ENCODE measurements around the gene HBE1.

Gene HBE1

DNA sequence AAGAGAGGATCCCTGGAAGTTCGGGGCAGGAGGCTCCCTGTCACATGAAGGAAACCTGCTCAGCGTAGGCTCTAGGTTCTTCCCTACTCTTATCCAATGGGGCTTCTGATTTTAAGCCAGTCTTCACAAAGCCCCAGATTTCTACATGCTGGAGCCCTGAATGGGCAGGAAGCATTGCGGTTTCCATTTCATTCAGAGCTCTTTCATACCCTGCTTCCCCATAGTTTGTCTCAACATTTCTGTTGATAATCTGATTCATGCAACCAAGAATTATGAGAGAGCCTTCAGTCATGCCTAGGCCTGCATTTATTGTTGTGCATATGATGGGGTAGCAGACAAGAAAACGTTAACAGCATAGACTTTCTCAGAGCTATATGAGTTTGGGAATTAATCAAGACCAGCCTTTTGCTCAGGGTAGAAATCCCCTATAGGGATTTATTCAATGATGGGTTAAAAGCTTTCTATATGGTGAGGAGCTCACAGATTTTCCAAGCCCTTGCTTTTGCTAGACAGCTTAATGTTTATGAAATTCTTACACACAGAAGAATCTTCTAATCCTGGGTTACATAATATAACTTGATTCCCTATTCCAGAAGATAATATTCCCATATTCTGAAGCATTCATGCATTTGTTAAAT is 16.1 kb upstream of the HBE1 start (continued):
- TF ChIP-seq TOX (CRISPR knock-in tag; IDR thresholded peaks at IDR 0.05; ENCODE audit: borderline replicate concordance), result no peak
- no peak for TF ChIP-seq RARB (CRISPR knock-in tag; IDR thresholded peaks at IDR 0.05)
- no peak for TF ChIP-seq ZNF70 (CRISPR knock-in tag; IDR thresholded peaks at IDR 0.05)
- no peak for TF ChIP-seq SNAI2 (CRISPR knock-in tag; IDR thresholded peaks at IDR 0.05)
- no peak for TF ChIP-seq ISL1 (CRISPR knock-in tag; IDR thresholded peaks at IDR 0.05)
- no peak for TF ChIP-seq ARNTL (CRISPR knock-in tag; IDR thresholded peaks at IDR 0.05; ENCODE audit: borderline replicate concordance, low read depth)
- no peak for TF ChIP-seq OSR1 (CRISPR knock-in tag; IDR thresholded peaks at IDR 0.05)
- TF ChIP-seq, protein P1, sequence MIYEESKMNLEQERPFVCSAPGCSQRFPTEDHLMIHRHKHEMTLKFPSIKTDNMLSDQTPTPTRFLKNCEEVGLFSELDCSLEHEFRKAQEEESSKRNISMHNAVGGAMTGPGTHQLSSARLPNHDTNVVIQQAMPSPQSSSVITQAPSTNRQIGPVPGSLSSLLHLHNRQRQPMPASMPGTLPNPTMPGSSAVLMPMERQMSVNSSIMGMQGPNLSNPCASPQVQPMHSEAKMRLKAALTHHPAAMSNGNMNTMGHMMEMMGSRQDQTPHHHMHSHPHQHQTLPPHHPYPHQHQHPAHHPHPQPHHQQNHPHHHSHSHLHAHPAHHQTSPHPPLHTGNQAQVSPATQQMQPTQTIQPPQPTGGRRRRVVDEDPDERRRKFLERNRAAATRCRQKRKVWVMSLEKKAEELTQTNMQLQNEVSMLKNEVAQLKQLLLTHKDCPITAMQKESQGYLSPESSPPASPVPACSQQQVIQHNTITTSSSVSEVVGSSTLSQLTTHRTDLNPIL (CRISPR knock-in tag; IDR thresholded peaks at IDR 0.05; ENCODE audit: low read depth), result no peak

DNA sequence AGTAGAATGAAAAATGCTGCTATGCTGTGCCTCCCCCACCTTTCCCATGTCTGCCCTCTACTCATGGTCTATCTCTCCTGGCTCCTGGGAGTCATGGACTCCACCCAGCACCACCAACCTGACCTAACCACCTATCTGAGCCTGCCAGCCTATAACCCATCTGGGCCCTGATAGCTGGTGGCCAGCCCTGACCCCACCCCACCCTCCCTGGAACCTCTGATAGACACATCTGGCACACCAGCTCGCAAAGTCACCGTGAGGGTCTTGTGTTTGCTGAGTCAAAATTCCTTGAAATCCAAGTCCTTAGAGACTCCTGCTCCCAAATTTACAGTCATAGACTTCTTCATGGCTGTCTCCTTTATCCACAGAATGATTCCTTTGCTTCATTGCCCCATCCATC is 14.9 kb upstream of the HBE1 start:
- ATAC-seq, result no peak
- TF ChIP-seq ZC3H10 (CRISPR knock-in tag; IDR thresholded peaks at IDR 0.05), result no peak
- no peak for TF ChIP-seq ZNF565 (CRISPR knock-in tag; conservative IDR thresholded peaks at IDR 0.05; ENCODE audit: low read depth)
- TF ChIP-seq, protein P1 (CRISPR knock-in tag; IDR thresholded peaks at IDR 0.05; ENCODE audit: low read depth), result no peak
- no peak for TF ChIP-seq PPARA (CRISPR knock-in tag; IDR thresholded peaks at IDR 0.05; ENCODE audit: borderline replicate concordance)
- no peak for TF ChIP-seq OSR1 (CRISPR knock-in tag; IDR thresholded peaks at IDR 0.05)
- TF ChIP-seq, protein P2, sequence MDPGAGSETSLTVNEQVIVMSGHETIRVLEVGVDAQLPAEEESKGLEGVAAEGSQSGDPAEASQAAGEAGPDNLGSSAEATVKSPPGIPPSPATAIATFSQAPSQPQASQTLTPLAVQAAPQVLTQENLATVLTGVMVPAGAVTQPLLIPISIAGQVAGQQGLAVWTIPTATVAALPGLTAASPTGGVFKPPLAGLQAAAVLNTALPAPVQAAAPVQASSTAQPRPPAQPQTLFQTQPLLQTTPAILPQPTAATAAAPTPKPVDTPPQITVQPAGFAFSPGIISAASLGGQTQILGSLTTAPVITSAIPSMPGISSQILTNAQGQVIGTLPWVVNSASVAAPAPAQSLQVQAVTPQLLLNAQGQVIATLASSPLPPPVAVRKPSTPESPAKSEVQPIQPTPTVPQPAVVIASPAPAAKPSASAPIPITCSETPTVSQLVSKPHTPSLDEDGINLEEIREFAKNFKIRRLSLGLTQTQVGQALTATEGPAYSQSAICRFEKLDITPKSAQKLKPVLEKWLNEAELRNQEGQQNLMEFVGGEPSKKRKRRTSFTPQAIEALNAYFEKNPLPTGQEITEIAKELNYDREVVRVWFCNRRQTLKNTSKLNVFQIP (CRISPR knock-in tag; IDR thresholded peaks at IDR 0.05; ENCODE audit: borderline replicate concordance, low read depth), result no peak
- TF ChIP-seq ZNF70 (CRISPR knock-in tag; IDR thresholded peaks at IDR 0.05), result no peak

DNA sequence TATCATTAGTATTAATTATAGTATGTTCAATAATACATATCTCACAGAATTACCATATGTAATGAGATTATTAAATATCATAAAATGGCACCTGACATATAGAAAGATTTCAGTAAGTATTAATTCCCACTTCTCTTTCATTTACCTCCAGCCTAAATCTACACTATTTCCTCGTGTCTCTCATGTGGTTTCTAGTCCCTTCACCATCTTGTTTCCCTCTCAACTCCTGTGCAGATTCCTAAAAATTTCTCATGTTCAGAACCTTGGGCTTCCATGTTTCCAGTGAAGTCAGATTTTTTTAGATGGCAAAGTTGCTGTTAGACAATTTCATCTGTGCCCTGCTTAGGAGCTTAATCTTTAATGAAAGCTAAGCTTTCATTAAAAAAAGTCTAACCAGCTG is 14.1 kb upstream of the HBE1 start:
- ATAC-seq, result no peak

More for the DNA sequence above, 14.1 kb upstream of the HBE1 start:
- TF ChIP-seq SNAI2 (CRISPR knock-in tag; IDR thresholded peaks at IDR 0.05) (no peak), ZFP30 (CRISPR knock-in tag; IDR thresholded peaks at IDR 0.05) (no peak), ZFP3 (CRISPR knock-in tag; IDR thresholded peaks at IDR 0.05) (no peak), GLIS3 (CRISPR knock-in tag; IDR thresholded peaks at IDR 0.05) (no peak), ZNF565 (CRISPR knock-in tag; conservative IDR thresholded peaks at IDR 0.05; ENCODE audit: low read depth) (no peak), ESRRG (CRISPR knock-in tag; IDR thresholded peaks at IDR 0.05) (no peak), PPARA (CRISPR knock-in tag; IDR thresholded peaks at IDR 0.05; ENCODE audit: borderline replicate concordance) (no peak), TCF4 (CRISPR knock-in tag; IDR thresholded peaks at IDR 0.05; ENCODE audit: borderline replicate concordance) (no peak), ARNTL (CRISPR knock-in tag; IDR thresholded peaks at IDR 0.05; ENCODE audit: borderline replicate concordance, low read depth) (no peak), ZNF8 (CRISPR knock-in tag; IDR thresholded peaks at IDR 0.05) (no peak), CSDC2 (CRISPR knock-in tag; IDR thresholded peaks at IDR 0.05) (no peak), ZNF70 (CRISPR knock-in tag; IDR thresholded peaks at IDR 0.05) (no peak)
- TF ChIP-seq, protein P1 (CRISPR knock-in tag; IDR thresholded peaks at IDR 0.05; ENCODE audit: low read depth), result no peak
- TF ChIP-seq, protein P3, sequence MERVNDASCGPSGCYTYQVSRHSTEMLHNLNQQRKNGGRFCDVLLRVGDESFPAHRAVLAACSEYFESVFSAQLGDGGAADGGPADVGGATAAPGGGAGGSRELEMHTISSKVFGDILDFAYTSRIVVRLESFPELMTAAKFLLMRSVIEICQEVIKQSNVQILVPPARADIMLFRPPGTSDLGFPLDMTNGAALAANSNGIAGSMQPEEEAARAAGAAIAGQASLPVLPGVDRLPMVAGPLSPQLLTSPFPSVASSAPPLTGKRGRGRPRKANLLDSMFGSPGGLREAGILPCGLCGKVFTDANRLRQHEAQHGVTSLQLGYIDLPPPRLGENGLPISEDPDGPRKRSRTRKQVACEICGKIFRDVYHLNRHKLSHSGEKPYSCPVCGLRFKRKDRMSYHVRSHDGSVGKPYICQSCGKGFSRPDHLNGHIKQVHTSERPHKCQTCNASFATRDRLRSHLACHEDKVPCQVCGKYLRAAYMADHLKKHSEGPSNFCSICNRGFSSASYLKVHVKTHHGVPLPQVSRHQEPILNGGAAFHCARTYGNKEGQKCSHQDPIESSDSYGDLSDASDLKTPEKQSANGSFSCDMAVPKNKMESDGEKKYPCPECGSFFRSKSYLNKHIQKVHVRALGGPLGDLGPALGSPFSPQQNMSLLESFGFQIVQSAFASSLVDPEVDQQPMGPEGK (CRISPR knock-in tag; IDR thresholded peaks at IDR 0.05; ENCODE audit: borderline replicate concordance), result no peak
- TF ChIP-seq, protein P2 (CRISPR knock-in tag; IDR thresholded peaks at IDR 0.05; ENCODE audit: borderline replicate concordance, low read depth), result no peak
- TF ChIP-seq, protein P4, sequence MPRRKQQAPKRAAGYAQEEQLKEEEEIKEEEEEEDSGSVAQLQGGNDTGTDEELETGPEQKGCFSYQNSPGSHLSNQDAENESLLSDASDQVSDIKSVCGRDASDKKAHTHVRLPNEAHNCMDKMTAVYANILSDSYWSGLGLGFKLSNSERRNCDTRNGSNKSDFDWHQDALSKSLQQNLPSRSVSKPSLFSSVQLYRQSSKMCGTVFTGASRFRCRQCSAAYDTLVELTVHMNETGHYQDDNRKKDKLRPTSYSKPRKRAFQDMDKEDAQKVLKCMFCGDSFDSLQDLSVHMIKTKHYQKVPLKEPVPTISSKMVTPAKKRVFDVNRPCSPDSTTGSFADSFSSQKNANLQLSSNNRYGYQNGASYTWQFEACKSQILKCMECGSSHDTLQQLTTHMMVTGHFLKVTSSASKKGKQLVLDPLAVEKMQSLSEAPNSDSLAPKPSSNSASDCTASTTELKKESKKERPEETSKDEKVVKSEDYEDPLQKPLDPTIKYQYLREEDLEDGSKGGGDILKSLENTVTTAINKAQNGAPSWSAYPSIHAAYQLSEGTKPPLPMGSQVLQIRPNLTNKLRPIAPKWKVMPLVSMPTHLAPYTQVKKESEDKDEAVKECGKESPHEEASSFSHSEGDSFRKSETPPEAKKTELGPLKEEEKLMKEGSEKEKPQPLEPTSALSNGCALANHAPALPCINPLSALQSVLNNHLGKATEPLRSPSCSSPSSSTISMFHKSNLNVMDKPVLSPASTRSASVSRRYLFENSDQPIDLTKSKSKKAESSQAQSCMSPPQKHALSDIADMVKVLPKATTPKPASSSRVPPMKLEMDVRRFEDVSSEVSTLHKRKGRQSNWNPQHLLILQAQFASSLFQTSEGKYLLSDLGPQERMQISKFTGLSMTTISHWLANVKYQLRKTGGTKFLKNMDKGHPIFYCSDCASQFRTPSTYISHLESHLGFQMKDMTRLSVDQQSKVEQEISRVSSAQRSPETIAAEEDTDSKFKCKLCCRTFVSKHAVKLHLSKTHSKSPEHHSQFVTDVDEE (CRISPR knock-in tag; IDR thresholded peaks at IDR 0.05), result no peak

Data from SK-N-SH treated with all-trans-retinoic acid at 6 μM for 48 hours (cell line).